ENCODE measurements around the gene GPANK1. TPM values are rescaled to one million over a fixed set of nuclear protein-coding genes. Genes with fewer than 3 reads are reported as not detected.
A peak's percentile ranks its signal among the peaks of the same experiment; 100 is the strongest.

The GPANK1 gene
- total and polyA plus RNA-seq, 9 of the 15 experiments (the other 6 are each of a cell fraction or from before 2014, with no cell fraction given): 32.2 to 111 (median 46.3) TPM

- TF ChIP-seq TAF9B (IDR thresholded peaks at IDR 0.05; ENCODE audit: partially characterized antibody) (no peak), XRCC5 (IDR thresholded peaks at IDR 0.05; ENCODE audit: low read depth, low read length) (0 out of 2 replicates have a peak, but pooled peaks have one; percentile 22), ZC3H4 (CRISPR knock-in tag; IDR thresholded peaks at IDR 0.05; ENCODE audit: borderline replicate concordance) (peak; percentile 28; the same call in 1 of the 2 replicates), GABPB1 (CRISPR knock-in tag; IDR thresholded peaks at IDR 0.05) (0 out of 2 replicates have a peak, but pooled peaks have one; percentile 9), SRF (CRISPR knock-in tag; IDR thresholded peaks at IDR 0.05) (no peak), ZNF316 (IDR thresholded peaks at IDR 0.05) (no peak), CAMTA2 (CRISPR knock-in tag; conservative IDR thresholded peaks at IDR 0.05) (no peak), FOXP4 (CRISPR knock-in tag; IDR thresholded peaks at IDR 0.05; ENCODE audit: borderline replicate concordance) (0 out of 2 replicates have a peak, but pooled peaks have one; percentile 70), IRF2 (CRISPR knock-in tag; IDR thresholded peaks at IDR 0.05) (0 out of 2 replicates have a peak, but pooled peaks have one; percentile 22), TRIM25 (IDR thresholded peaks at IDR 0.05; ENCODE audit: borderline replicate concordance) (no peak), STAG1 (CRISPR knock-in tag; IDR thresholded peaks at IDR 0.05; ENCODE audit: borderline replicate concordance) (0 out of 2 replicates have a peak, but pooled peaks have one; percentile 6), FOXK2 (conservative IDR thresholded peaks at IDR 0.05 in 1 of 2, IDR thresholded peaks at IDR 0.05 in 1 of 2; ENCODE audit: low read depth in 2 of 2) (no peak), ELK1 (CRISPR knock-in tag; IDR thresholded peaks at IDR 0.05) (no peak), CBX2 (IDR thresholded peaks at IDR 0.05; ENCODE audit: insufficient read depth, low read length, poor library complexity, severe bottlenecking) (no peak), MAX (CRISPR knock-in tag; IDR thresholded peaks at IDR 0.05) (no peak), CEBPG (CRISPR knock-in tag; IDR thresholded peaks at IDR 0.05) (peak; percentile 24; the same call in 1 of the 2 replicates), CEBPG (tag; conservative IDR thresholded peaks at IDR 0.05 in 1 of 2, IDR thresholded peaks at IDR 0.05 in 1 of 2) (no peak), PYGO2 (tag; IDR thresholded peaks at IDR 0.05) (no peak), NFE2L1 (tag; IDR thresholded peaks at IDR 0.05; ENCODE audit: borderline replicate concordance, low read depth) (no peak), ATF7 (IDR thresholded peaks at IDR 0.05) (no peak)
Measured at GRCh38 chr6:31687860-31688693, 23.3 kb upstream of the GPANK1 start (continued).
